Measurements from ENCODE around the gene SPINK1.
"Not testable (repeated sequence)": the region's sequence is repeated elsewhere in the genome, so short reads cannot be mapped to it uniquely, and the experiment has no call there.

Gene SPINK1

DNA sequence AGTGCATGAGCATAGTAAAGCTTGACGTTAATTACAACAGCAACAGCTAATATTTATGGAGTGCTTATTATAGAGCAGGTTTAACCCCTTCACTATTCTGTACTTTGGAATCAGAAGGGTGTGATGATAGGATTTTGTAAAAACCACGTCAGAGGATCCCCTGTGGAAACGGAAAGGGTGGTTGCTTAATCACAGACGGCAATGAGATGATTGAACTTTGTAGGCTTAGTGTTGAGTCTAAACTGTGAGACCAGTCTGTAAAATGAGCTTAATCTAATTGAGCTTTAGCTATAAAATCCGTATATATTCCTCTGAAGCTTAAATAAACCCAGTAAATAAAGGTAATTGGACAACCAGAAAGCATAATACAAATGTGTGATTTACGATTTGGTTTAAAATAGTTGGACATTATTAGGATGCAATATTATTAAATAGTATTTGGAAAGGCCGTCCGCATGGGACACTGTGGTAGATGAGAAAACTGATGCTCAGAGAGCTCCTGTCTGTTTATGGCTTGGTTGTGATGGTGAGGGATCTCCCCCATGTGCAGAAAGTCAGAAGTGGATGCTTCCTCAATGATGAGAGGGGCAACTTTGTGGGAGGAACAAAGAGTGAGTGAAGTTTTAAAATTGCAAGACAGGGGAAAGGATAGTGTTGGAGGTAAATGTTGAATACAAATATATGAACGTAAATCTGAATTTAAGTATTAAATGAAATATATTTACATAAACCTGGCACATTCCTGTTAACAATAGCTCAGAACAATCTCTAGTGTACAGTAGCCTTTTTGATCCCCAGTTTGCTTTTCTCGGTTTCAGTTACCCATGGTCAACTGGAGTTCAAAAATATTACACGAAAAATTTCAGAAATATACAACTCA lies 23.7 kb upstream of the SPINK1 start:
- DNase-seq (ENCODE audit: low read depth in 1 of 2, low spot score in 1 of 2), result no peak

DNA sequence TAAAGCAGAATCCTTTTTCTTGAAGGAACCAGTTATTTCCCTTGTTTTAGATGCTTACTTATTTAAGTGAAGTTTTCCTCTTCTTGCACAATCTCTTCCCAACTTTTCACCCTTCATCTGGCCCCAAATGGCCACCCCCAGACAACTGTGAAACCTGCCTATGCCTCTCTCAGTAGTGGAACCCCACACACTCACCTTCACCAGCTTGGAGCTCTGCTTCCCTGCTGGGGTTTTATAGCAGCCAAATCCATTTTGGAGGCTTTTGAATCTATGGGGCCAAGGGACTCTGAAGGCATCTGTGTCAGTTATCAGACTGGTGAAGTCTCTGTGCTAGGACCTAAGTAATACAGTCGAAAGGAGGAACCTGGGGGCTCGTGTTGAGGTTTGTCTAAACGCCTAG lies 22.9 kb upstream of the SPINK1 start:
- no peak for DNase-seq (ENCODE audit: low read depth in 1 of 2, low spot score in 1 of 2)

DNA sequence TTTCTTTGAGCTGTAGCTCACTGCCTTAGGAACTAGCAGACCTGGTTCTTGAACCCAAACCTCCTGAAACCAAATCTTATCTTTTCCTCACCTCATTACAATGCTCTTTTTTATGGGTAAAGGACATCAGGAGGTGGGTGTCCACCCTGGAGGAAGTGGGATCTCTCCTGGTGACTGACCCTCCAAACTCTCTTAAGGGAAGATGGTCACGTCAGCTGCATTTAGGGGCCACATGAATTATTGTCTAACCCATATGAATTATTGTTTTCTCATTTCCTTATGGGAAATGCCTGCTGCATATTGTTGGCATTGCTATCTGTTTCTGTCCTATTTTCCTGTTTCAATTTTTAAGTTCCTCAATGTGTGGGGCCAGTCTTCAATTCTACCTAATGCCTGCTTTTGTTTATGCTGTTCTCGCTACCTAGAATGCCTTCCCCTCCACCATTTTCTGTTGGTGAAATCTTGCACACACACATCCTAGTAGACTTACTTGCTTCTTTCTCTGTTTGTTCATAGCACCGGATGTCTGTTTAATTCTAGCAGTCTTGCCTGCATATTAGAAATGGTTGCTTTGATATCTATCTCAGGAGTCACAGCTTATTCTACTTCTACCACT lies 22.0 kb upstream of the SPINK1 start:
- no peak for DNase-seq (ENCODE audit: low read depth in 1 of 2, low spot score in 1 of 2)

DNA sequence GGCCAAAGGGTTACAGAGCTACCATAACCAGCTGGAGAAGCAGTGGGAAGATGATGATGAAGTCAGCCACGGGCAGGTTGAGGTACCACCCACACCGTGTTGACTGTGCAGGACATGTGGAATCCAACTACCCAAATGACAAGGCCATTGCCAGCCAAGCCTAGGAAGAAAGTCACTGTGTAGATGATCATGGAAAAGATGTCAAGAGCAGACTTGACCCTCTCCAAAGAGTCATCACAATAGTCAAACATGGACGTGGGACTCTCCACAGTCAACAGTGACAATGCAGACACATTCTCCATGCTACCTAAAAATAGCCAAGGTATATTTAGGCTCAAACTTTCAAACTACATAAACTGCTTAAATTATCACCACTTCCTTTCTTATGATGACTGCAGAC lies 20.9 kb upstream of the SPINK1 start:
- DNase-seq (ENCODE audit: low read depth in 1 of 2, low spot score in 1 of 2), result no peak

DNA sequence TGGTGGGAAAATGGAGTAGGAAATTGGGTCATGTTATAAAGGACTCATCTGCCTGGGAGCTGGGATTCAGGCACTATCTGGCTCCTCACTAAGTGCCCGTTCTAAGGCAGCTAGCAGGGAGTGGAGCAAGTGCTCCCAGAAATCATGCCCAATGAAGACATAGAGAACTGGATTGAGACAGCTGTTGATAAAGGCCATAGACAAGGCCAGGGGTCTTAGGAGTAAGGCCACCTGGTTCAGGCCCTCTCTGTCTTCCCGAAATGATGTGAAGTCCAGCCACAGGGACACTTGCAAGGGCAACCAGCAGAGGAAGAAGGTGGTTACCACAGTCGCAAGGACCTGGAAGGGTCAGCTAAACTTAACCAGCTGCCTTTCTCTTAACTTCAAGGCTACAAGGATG lies 20.1 kb upstream of the SPINK1 start:
- DNase-seq (ENCODE audit: low read depth in 1 of 2, low spot score in 1 of 2), result no peak

DNA sequence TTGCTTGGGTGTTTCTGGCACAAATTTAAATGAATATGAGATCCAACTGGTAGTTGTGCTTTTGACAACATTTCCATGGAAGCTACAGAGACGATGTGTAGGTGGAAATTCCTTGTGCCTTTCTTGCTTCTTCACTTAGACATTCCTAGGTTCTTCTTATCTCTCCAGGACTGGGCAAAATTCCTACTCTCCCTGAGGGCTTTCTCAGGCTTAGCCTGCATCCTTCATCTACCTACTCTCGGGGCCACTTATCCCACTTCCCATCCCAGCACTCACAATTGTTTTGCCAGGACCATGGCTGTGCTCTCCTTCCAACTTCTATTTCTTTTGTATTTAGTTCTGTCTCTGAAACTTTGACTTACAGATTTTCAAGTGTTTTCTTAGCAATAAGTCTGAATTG lies 17.8 kb upstream of the SPINK1 start:
- no peak for DNase-seq (ENCODE audit: low read depth in 1 of 2, low spot score in 1 of 2)

DNA sequence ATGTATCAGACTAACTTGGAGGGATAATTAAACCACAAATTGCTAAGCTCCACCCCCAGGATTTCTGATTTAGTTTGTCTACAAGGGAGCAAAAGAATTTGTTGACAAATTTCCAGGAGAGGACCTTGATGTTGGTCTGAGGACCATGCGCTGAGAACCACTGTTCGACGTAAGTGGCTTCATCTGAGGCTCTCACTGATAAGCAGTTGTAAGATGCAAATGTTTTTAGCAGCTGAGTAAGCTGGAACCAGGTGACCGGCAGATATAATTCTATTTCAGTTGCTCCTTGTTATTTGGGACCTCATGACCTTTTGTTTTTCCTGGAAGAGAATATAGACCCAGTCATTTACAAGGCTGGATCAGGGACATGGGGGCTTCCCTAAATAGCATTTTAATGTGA lies 14.1 kb upstream of the SPINK1 start:
- DNase-seq (ENCODE audit: low read depth in 1 of 2, low spot score in 1 of 2), result no peak

DNA sequence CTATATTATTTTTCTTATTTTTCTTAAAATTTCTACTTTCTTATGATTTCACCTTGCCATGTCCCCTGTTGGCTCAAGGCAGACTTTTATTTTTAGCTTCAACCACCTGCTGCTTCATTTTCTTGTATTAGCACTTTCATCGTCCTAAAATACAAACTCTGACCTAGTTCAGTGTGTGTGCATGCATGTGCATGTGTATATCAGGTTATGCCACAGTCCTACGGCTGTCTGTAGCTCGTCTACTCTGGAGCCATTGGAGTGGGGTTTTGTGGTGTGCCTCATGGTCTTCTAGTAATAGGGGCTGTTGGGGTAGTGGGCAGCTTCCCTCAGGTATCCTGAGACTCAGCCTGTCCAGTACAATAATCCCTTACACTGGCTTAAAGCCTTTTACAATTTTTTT lies 13.4 kb upstream of the SPINK1 start:
- no peak for DNase-seq (ENCODE audit: low read depth in 1 of 2, low spot score in 1 of 2)

DNA sequence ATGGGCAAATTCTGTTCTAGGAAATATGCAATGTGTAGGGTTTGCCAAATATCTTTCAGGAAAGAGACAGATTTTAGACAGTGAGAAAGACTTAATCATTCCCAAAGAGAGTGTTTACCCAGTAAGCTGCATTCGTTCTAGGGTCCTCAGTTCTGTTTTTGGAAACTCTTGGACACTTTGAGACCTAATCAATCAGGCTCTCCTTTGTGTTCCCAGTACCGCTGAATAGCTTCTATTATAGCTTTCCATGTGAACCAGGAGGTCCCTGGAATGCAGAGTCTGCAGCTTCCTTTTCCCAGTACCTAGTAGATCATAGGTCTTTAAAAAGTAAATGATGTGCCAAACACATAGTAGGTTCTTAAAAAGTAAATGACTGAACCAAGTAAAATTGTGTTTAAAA lies 11.4 kb upstream of the SPINK1 start:
- no peak for DNase-seq (ENCODE audit: low read depth in 1 of 2, low spot score in 1 of 2)

DNA sequence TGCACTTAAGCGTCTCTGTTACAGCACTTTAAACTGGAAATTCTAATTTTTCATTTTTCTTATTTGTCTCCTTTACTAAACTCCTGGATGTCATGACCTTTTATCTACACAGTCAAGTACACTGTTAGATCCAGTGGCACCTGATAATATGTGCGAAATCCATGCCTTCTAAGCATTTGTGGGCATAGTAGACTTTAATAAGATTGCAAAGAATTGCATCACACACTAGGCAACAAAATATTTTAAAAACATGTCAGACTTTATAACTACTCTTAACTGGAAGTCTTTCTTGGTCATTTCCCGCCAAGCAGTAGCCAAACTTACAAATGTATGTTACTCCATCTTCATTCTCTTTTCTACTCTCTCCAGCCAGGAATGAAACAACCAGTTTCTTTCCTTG lies 5.0 kb upstream of the SPINK1 start:
- no peak for DNase-seq (ENCODE audit: low read depth in 1 of 2, low spot score in 1 of 2)

DNA sequence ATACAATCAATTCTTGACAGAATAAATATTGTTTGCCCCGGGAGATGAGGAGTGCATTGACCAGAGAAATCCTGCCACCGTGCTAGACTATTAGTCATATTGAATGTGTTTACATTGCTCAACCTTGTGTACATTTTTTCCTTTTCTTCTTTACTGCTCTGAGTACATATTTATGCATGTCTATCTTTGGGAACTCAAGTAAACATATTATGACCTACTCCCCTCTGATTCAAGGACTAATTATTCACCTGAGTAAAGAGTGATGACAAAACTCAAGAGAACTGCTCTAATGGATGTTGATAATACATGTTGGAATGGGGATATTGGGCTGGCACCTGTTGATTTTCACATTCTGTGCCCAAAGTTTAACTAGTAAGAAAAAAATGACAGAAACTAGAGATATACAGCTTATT lies 3.9 kb upstream of the SPINK1 start:
- no peak for DNase-seq (ENCODE audit: low read depth in 1 of 2, low spot score in 1 of 2)

DNA sequence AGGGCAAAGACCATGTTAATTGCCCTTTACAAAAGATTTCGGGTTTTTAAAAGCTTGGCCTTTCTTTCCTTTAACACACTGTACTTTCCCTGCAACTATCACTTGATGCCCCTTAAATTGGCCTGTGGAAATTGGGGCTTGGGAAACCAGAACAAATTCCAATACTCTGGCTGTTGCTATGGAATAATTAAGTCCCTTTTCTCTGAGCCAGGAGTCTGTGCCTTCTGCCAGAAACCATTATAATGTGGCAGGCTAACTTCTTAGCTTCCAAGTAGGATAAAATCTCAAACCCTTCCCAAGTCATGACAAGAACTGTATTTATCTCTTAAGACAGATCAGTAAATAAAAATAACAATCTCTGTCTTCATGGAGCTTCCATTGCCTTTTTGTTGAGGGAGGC lies 1.1 kb upstream of the SPINK1 start:
- no peak for DNase-seq (ENCODE audit: low read depth in 1 of 2, low spot score in 1 of 2)

DNA sequence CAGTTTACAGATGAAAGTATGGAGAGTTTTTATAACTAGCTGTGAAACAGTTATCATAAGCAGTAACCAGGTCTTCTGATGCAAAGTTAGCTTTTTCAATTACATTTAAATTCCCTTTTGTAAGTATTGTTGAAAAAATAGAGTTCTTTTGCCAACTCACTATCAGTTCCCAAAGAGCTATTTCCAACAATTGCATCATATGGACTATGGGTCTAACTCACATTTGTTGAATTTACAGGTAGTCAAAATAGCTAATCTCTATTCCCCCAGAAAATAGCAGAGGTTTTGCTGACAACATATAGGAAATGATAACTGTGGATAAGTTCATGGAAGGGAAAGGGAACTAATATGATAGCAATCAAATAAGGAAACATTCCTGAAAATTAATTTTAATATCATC lies 1.4 kb downstream of the SPINK1 start:
- DNase-seq (ENCODE audit: low read depth in 1 of 2, low spot score in 1 of 2), result no peak

DNA sequence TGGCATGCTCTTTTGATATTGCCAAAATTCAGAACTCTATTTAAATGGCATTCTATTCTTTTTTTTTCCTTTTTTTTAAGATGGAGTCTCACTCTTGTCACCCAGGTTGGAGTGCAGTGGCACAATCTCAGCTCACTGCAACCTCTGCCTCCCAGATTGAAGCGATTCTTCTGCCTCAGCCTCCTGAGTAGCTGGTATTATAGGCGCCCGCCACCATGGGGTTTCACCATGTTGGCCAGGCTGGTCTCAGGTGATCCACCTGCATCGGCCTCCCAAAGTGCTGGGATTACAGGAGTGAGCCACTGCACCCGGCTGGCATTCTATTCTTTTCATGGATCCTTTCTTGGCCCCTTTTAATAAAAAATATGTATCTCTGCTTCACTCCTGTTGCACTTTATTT lies 4.5 kb downstream of the SPINK1 start:
- not testable (repeated sequence) for DNase-seq (ENCODE audit: low read depth in 1 of 2, low spot score in 1 of 2)

DNA sequence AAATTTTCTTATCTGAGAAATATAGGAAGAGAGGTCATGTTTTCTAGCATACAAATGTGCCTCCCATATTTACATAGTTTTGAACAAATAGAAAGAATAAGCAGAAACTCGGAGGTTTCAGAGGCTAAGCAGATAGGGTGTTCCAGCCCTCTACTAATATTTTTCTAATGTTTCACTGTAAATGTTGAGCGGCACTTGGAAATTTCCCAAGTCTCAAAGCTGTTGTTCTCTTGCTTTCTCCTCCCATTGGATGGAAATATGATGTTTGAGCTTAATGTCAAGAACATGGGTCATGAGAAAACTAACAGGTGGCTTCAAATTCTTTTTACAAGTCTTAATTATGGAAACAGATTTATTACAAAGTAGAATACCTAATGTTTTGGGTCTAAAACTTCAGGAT lies 5.1 kb downstream of the SPINK1 start:
- no peak for DNase-seq (ENCODE audit: low read depth in 1 of 2, low spot score in 1 of 2)

DNA sequence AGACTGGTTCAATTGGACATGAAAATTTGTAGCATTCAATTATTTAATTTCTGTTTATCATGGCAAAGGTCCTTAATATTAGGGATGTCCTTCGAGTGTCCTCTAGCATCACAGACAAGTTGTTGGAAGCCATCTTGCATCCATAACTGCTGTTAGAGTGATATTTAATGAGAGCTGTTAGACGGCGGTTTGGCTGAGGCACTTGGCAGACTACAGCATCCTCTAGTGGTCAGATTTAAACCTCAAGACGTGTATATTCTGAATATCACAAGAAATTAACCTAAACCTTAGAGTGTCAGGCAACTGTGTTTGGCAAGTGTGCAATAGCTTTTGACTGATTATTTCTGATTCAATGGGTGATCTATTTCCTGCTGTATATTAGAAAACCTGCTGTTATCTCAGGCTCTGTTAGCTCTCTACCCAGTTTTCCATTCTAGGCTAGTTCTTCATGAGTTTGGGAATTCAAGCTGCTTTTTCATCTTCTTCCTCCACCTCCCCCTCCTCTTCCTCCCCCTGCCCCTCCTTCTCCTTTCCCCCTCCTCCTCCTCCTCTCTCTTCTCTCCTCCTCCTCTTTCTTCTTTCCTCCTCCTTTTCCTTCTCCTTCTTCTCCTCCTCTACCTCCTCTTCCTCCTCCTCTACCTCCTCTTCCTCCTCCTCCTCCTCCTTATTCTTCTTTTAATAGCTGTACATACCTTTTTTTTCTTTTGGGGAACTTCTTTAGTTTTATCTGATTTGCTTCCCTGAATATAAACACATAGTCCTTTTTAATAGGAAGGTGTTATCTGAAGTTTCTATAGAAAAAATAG lies 8.6 kb downstream of the SPINK1 start:
- DNase-seq (ENCODE audit: low read depth in 1 of 2, low spot score in 1 of 2), result no peak

DNA sequence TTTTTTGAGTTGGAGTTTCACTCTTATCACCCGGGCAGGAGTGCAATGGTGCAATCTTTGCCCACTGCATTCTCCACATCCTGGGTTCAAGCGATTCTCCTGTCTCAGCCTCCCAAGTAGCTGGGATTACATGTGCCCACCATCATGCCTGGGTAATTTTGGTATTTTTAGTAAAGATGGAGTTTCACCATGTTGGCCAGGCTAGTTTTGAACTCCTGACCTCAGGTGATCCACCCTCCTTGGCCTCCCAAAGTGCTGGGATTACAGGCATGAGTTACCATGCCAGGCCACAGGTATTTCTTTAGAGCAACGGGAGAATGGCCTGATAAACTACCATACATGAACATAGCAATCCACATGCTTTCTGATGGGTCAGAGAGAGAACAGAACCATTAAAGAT lies 9.2 kb downstream of the SPINK1 start:
- not testable (repeated sequence) for DNase-seq (ENCODE audit: low read depth in 1 of 2, low spot score in 1 of 2)

DNA sequence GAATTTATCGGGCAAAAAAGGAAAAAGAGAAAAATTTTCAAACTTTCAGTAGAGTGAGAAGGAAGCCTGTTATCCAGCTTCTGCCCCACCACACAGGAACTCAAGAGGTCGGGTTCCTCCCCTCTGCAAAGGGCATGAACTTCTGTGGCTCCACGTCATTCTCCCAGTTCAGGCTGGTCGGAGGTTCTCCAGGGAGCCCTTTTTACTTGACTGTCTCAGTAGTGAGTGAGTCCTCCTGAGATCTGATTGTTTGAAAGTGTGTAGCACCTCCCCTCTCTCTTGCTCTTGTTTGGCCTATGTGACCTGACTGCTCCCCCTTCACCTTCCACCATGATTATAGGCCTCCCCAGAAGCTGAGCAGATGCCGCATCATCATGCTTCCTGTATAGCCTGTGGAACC lies 9.7 kb downstream of the SPINK1 start:
- DNase-seq (ENCODE audit: low read depth in 1 of 2, low spot score in 1 of 2), result no peak

DNA sequence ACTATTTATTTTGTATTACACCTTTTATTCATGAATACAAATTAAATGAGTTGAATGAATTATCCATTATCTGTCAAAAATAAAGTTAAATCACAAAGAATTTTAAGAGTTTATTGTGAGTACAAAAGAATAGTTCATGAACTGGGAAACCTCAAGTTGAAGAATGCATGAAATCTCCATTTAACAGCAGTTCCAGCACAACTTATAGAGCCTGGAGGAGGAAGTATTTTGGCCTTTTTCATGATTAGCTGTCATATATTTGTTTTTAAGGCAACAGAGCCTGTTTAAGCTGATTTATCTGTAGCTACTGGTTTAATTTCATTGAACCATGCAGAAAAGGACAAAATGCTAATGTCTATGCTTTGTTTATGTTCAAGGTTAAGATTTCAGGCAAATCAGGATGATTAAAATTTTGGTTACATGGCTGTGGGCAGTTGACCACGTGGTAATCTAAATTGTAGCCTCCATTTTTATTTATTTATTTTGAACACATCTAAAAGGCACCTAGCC lies 12.2 kb downstream of the SPINK1 start:
- no peak for DNase-seq (ENCODE audit: low read depth in 1 of 2, low spot score in 1 of 2)

DNA sequence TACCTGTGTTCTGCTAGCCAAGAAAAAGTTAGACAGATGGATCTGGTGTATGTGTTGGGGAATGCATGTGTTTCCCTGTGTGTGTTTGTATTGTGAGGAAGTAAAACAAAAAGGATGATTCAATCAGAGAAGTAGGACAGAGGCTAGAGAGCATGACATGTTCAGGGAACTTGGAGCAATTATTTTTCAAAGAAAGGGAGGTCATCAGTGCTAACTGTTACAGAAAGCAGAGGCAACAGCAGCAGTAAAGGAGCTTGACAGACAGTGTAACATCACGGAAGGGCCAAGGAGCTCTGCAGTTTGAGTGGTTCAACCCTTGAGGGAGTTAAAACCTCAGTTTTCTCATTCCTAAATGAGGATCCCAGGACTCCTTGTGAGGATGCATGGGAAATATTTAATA lies 13.2 kb downstream of the SPINK1 start:
- DNase-seq (ENCODE audit: low read depth in 1 of 2, low spot score in 1 of 2), result no peak

DNA sequence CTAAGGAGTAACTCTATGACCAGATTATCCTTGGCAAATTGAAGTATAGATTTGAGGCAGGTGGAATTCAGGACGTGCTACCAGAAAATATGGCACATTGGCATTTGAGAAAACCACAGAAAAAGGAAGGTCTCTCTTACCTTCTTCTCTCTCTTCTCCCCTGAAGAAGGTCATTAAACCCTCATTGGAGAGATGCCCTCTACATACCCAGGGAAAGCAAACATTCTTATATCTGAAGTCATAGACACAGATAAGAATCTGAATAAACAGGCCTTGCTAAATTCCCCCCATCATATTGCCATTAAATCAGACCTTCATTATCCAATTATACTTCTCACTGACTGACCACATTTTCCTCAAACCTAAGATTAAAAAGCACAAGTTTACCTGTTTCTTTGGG lies 17.8 kb downstream of the SPINK1 start:
- DNase-seq (ENCODE audit: low read depth in 1 of 2, low spot score in 1 of 2), result no peak
